SK-N-SH (cell line): ENCODE measurements around the gene STK36. TPM values are rescaled to one million over a fixed set of nuclear protein-coding genes. Genes with fewer than 3 reads are reported as not detected.

Experiments
- CTCF ChIA-PET: fragments of 300-600, 350-600 bp; formaldehyde crosslinking; extraction: SDS; loops from one replicate; lab custom pipeline; 2021; lab: Yijun Ruan, JAX
- POLR2A ChIA-PET: fragments of 350-600 bp; sonication (Branson Sonifier 250); formaldehyde crosslinking; extraction: SDS; loops from one replicate; lab custom pipeline; 2020; ENCODE audit warnings: antibody characterized with exemption, inconsistent platforms; lab: Yijun Ruan, JAX
- DNase-seq: peaks from one replicate; pipeline ENCODE4 v3.0.0; 2012
- H2AFZ ChIP-seq: fragments of 200-600 bp; sonication (generic); 2 replicates; pipeline ENCODE4 v1.8.1; 2016; ENCODE audit warnings: antibody characterized with exemption, mild to moderate bottlenecking, low read depth
- H3F3A ChIP-seq: fragments of 200-600 bp; sonication (generic); replicated peaks from 2 replicates; pipeline ENCODE3; 2016; ENCODE audit warnings: antibody characterized with exemption, mild to moderate bottlenecking; ENCODE audit not compliant: insufficient read depth
- H3K27ac ChIP-seq, 2 experiments: fragments of 200-500 bp in 1 of 2; fragments of 200-600 bp in 1 of 2; sonication (Bioruptor generic) in 1 of 2; sonication (generic), shearing (Covaris generic) in 1 of 2; 2 replicates each; pipeline versions ENCODE4 v1.5.1 to v1.6.1; 2014 to 2016; ENCODE audit warnings: low read depth in 2 of 2, inconsistent platforms in 1 of 2, low read length in 1 of 2, mild to moderate bottlenecking in 1 of 2, mixed read lengths in 1 of 2
- H3K27me3 ChIP-seq: fragments of 200-600 bp; sonication (generic), shearing (Covaris generic); 2 replicates; pipeline ENCODE4 v1.6.1; 2016; ENCODE audit warnings: mixed run types; ENCODE audit not compliant: insufficient read depth
- H3K36me3 ChIP-seq, 2 experiments: fragments of 200-500 bp in 1 of 2; fragments of 200-600 bp in 1 of 2; sonication (Bioruptor generic) in 1 of 2; sonication (generic) in 1 of 2; replicated peaks in 1 of 2; 2 replicates each; pipeline versions ENCODE3 to v1.5.1; 2014 to 2016; ENCODE audit warnings: low read length in 1 of 2, mild to moderate bottlenecking in 1 of 2; ENCODE audit not compliant: insufficient read depth in 2 of 2, control insufficient read depth in 1 of 2
- H3K4me1 ChIP-seq, 2 experiments: fragments of 200-500 bp in 1 of 2; fragments of 200-600 bp in 1 of 2; sonication (Bioruptor generic) in 1 of 2; sonication (generic), shearing (Covaris generic) in 1 of 2; 2 replicates each; pipeline versions ENCODE4 v1.5.1 to v1.6.1; 2014 to 2016; ENCODE audit warnings: low read depth in 1 of 2, low read length in 1 of 2, mixed run types in 1 of 2; ENCODE audit not compliant: insufficient read depth in 2 of 2, control insufficient read depth in 1 of 2
- H3K4me2 ChIP-seq: fragments of 200-600 bp; sonication (generic), shearing (Covaris generic); 2 replicates; pipeline ENCODE4 v1.6.1; 2017; ENCODE audit warnings: mixed run types
- H3K4me3 ChIP-seq, 2 experiments: fragments of 200-500 bp in 1 of 2; fragments of 200-600 bp in 1 of 2; sonication (Bioruptor generic) in 1 of 2; sonication (generic), shearing (Covaris generic) in 1 of 2; 2 replicates each; pipeline versions ENCODE4 v1.5.1 to v1.8.1; 2014 to 2016; ENCODE audit warnings: low read depth in 2 of 2, inconsistent platforms in 1 of 2, low read length in 1 of 2, mild to moderate bottlenecking in 1 of 2, mixed read lengths in 1 of 2, moderate library complexity in 1 of 2
- H3K79me2 ChIP-seq: fragments of 200-600 bp; sonication (generic); 2 replicates; pipeline ENCODE4 v1.8.1; 2017; ENCODE audit warnings: mild to moderate bottlenecking; ENCODE audit not compliant: insufficient read depth
- H3K9ac ChIP-seq: fragments of 200-600 bp; sonication (generic); 2 replicates; pipeline ENCODE4 v1.6.1; 2017; ENCODE audit warnings: mixed run types
- H3K9me2 ChIP-seq: fragments of 200-600 bp; sonication (generic); 2 replicates; pipeline ENCODE4 v1.6.1; 2017; ENCODE audit warnings: mixed run types
- H3K9me3 ChIP-seq: fragments of 200-600 bp; sonication (generic); 2 replicates; pipeline ENCODE4 v1.6.1; 2017; ENCODE audit warnings: mixed run types, mild to moderate bottlenecking, moderate library complexity
- H4K20me1 ChIP-seq: fragments of 200-600 bp; sonication (generic); 2 replicates; pipeline ENCODE4 v1.6.1; 2017; ENCODE audit warnings: mild to moderate bottlenecking, mixed run types; ENCODE audit not compliant: insufficient read depth
- ELF1 ChIP-seq: IDR thresholded peaks from 2 replicates; pipeline ENCODE4 v1.4.0; 2012
- EZH2phosphoT487 ChIP-seq: fragments of 200-600 bp; sonication (generic); IDR thresholded peaks from 2 replicates; pipeline ENCODE4 v1.6.1; 2017; ENCODE audit warnings: low read depth, mixed run types, mild to moderate bottlenecking, antibody characterized with exemption, moderate library complexity, borderline replicate concordance
- NFIC ChIP-seq: IDR thresholded peaks from 2 replicates; pipeline ENCODE4 v1.4.0; 2012; ENCODE audit warnings: borderline replicate concordance
- RAD21 ChIP-seq: IDR thresholded peaks from 2 replicates; pipeline ENCODE4 v1.6.1; 2012; ENCODE audit warnings: mild to moderate bottlenecking, low read length
- TCF12 ChIP-seq: IDR thresholded peaks from 2 replicates; pipeline ENCODE4 v1.4.0; 2012
- WGBS: methylation state at CpG from one replicate; pipeline ENCODE4 v1.1.6; 2017; ENCODE audit warnings: low lambda C conversion rate; 5-methylcytosine and 5-hydroxymethylcytosine counted together
- polyA plus RNA-seq, 3 experiments: library from polyadenylated mRNA; depleted of rRNA; stranded (reverse); fragments of >200 nt; gene quantifications; 2 replicates each; pipeline ENCODE4 v1.2.3, GENCODE V29; 2012
- TF ChIP-seq, protein P1 (sequence below): IDR thresholded peaks from 2 replicates; pipeline ENCODE4 v1.4.0; 2012; ENCODE audit warnings: low read depth
- TF ChIP-seq, protein P2 (sequence below): fragments of 200-600 bp; sonication (generic); IDR thresholded peaks from 2 replicates; pipeline ENCODE4 v1.6.1; 2017; ENCODE audit warnings: antibody characterized with exemption, mild to moderate bottlenecking, moderate library complexity

STK36 gene
- polyA plus RNA-seq, 1 of the 3 experiments (the other 2 are of a cell fraction), result 53.5 TPM

DNA sequence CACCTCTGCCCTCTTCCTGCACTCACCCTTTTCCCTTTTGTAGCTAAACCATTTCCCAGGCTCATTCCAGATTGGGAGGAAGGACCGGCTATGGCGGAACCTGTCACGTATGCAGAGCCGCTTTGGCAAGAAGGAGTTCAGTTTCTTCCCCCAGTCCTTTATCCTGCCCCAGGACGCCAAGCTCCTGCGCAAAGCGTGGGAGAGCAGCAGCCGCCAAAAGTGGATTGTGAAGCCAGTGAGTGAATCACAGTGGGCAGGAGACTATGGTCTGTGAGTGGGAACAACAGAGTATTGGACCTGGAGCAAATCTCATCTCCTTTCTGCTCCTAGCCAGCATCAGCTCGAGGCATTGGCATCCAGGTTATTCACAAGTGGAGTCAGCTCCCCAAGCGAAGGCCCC is 75.1 kb downstream of the STK36 start:
- H3K4me1 ChIP-seq, result no peaks in the 10 kb centered on the region
- TF ChIP-seq TCF12 (no peak), EZH2phosphoT487 (no peak)
- TF ChIP-seq, all 33 proteins: peak for 0
- no peak overlapping the region for H3K4me2 ChIP-seq
- no peaks in the 10 kb centered on the region for H4K20me1 ChIP-seq
- no peaks in the 10 kb centered on the region for H3K9me2 ChIP-seq
- H3K4me3 ChIP-seq, result no peak overlapping the region
- no peak overlapping the region for H3K27ac ChIP-seq
- ChIA-PET POLR2A (no interaction called here), CTCF (interaction anchor here (0.7 to 1.5 kb wide), 5 partner anchors 25 to 105 kb away, joined by 3 to 4 read pairs (median 3); no protein-coding TSS in a partner anchor)
- H3K27me3 ChIP-seq, result no peaks in the 10 kb centered on the region
- 98% methylated on average over 9 of the region's 10 CpGs for WGBS
- H3K9ac ChIP-seq, result no peak overlapping the region
- H3K9me3 ChIP-seq, result no peaks in the 10 kb centered on the region
- H2AFZ ChIP-seq, result no peak overlapping the region
- H3K36me3 ChIP-seq, result peaks cover 49 to 79% of the 10 kb centered on the region in 2 experiments
- H3K79me2 ChIP-seq, result no peaks in the 10 kb centered on the region
- no peak for DNase-seq
- H3F3A ChIP-seq, result no peaks in the 10 kb centered on the region

- TF ChIP-seq, protein P1, sequence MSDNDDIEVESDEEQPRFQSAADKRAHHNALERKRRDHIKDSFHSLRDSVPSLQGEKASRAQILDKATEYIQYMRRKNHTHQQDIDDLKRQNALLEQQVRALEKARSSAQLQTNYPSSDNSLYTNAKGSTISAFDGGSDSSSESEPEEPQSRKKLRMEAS, result no peak
- TF ChIP-seq, protein P2, sequence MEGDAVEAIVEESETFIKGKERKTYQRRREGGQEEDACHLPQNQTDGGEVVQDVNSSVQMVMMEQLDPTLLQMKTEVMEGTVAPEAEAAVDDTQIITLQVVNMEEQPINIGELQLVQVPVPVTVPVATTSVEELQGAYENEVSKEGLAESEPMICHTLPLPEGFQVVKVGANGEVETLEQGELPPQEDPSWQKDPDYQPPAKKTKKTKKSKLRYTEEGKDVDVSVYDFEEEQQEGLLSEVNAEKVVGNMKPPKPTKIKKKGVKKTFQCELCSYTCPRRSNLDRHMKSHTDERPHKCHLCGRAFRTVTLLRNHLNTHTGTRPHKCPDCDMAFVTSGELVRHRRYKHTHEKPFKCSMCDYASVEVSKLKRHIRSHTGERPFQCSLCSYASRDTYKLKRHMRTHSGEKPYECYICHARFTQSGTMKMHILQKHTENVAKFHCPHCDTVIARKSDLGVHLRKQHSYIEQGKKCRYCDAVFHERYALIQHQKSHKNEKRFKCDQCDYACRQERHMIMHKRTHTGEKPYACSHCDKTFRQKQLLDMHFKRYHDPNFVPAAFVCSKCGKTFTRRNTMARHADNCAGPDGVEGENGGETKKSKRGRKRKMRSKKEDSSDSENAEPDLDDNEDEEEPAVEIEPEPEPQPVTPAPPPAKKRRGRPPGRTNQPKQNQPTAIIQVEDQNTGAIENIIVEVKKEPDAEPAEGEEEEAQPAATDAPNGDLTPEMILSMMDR, result no peak
- TF ChIP-seq RAD21 (no peak), ELF1 (no peak), NFIC (no peak)
- ChIA-PET POLR2A (no interaction called here), CTCF (interaction anchor here (1.3 kb wide), 1 partner anchor 10 kb away, joined by 4 read pairs; no protein-coding TSS in a partner anchor)
- Histone ChIP-seq H3K27me3 (no peaks in the 10 kb centered on the region), H4K20me1 (no peaks in the 10 kb centered on the region), H3K27ac (no peak overlapping the region), H3F3A (no peaks in the 10 kb centered on the region), H2AFZ (no peak overlapping the region), H3K36me3 (peaks cover 51 to 92% of the 10 kb centered on the region in 2 experiments), H3K79me2 (no peaks in the 10 kb centered on the region), H3K9ac (no peak overlapping the region), H3K4me3 (no peak overlapping the region), H3K4me1 (no peaks in the 10 kb centered on the region), H3K9me3 (no peaks in the 10 kb centered on the region), H3K9me2 (no peaks in the 10 kb centered on the region), H3K4me2 (no peak overlapping the region)
- 93% methylated on average over 6 of the region's 8 CpGs for WGBS
- DNase-seq, result no peak
These were observed 77.0 kb downstream of the STK36 start for GRCh38 chr2:218748741-218749441.

Other genes with a start within 250 kb of the STK36 start
- gene USP37, start 103.7 kb upstream of the STK36 start, polyA plus RNA-seq (2012; rRNA removed), result 0.95 and 1.4 TPM in 2 replicates
- gene CNOT9, start 103.2 kb upstream of the STK36 start, polyA plus RNA-seq (2012; rRNA removed), result 36.8 and 40.8 TPM in 2 replicates
- 8.5 and 11.0 TPM in 2 replicates for gene PLCD4, start 64.2 kb upstream of the STK36 start, polyA plus RNA-seq (2012; rRNA removed)
- 5.7 and 8.1 TPM in 2 replicates for gene ZNF142, start 12.5 kb upstream of the STK36 start, polyA plus RNA-seq (2012; rRNA removed)
- gene BCS1L, start 12.4 kb upstream of the STK36 start, polyA plus RNA-seq (2012; rRNA removed), result 47.5 and 59.8 TPM in 2 replicates
- 72.2 and 90.6 TPM in 2 replicates for gene RNF25, start 84 bp upstream of the STK36 start, polyA plus RNA-seq (2012; rRNA removed)
- 15.6 and 18.6 TPM in 2 replicates for gene TTLL4, start 38.7 kb downstream of the STK36 start, polyA plus RNA-seq (2012; rRNA removed)
- 0.18 and 0.54 TPM in 2 replicates for gene CYP27A1, start 110.1 kb downstream of the STK36 start, polyA plus RNA-seq (2012; rRNA removed)
- not detected in 2 replicates for gene PRKAG3, start 159.7 kb downstream of the STK36 start, polyA plus RNA-seq (2012; rRNA removed)
- 0.06 and 0.08 TPM in 2 replicates for gene WNT6, start 187.7 kb downstream of the STK36 start, polyA plus RNA-seq (2012; rRNA removed)
- gene WNT10A, start 208.8 kb downstream of the STK36 start, polyA plus RNA-seq (2012; rRNA removed), result 0.02 TPM in 1 of 2 replicates, not detected in the other